GM12873 (cell line): ENCODE measurements around the gene EIF4E3.

Experiments
- TF ChIP-seq, protein P1 (sequence below): IDR thresholded peaks from 2 replicates; pipeline ENCODE4 v1.5.1; 2012; ENCODE audit warnings: low read depth, mild to moderate bottlenecking, moderate library complexity, low read length, control low read depth; ENCODE audit not compliant: insufficient read depth; ENCODE audit errors: missing control alignments

The EIF4E3 gene

DNA sequence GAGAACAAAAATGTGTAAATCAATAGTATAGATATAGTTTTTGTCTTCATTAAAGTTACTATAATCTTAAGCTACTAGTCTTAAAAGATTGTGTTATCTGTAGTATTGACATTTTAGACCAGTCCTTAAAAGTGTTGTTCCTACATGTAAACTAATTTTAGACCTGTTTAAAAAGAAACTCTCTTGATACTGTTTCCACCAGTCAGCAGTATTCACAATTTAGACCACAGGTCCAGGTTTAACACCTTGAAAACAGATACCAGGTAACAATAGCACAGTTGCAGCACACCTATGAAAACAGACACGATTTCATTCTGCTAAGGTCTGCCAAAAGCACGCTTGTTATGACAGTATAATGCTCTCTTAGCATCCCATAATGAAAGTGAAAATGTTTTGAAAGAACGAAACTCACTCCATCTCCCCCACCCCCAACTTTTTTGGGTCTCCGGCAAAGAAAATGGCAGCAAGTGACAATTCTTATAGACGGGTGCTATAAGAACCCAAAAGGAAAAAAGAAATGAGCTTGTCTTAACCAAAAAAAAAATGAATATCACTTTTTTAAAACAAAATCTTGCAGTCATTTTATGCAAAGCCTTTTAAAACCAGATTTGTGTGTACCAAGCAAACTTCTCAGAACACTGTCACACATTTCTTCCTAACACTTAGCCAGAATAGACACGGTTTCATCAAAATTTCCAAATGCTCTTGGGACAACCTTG lies 1.6 kb downstream of the EIF4E3 start:
- TF ChIP-seq, protein P1, sequence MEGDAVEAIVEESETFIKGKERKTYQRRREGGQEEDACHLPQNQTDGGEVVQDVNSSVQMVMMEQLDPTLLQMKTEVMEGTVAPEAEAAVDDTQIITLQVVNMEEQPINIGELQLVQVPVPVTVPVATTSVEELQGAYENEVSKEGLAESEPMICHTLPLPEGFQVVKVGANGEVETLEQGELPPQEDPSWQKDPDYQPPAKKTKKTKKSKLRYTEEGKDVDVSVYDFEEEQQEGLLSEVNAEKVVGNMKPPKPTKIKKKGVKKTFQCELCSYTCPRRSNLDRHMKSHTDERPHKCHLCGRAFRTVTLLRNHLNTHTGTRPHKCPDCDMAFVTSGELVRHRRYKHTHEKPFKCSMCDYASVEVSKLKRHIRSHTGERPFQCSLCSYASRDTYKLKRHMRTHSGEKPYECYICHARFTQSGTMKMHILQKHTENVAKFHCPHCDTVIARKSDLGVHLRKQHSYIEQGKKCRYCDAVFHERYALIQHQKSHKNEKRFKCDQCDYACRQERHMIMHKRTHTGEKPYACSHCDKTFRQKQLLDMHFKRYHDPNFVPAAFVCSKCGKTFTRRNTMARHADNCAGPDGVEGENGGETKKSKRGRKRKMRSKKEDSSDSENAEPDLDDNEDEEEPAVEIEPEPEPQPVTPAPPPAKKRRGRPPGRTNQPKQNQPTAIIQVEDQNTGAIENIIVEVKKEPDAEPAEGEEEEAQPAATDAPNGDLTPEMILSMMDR, result no peak

DNA sequence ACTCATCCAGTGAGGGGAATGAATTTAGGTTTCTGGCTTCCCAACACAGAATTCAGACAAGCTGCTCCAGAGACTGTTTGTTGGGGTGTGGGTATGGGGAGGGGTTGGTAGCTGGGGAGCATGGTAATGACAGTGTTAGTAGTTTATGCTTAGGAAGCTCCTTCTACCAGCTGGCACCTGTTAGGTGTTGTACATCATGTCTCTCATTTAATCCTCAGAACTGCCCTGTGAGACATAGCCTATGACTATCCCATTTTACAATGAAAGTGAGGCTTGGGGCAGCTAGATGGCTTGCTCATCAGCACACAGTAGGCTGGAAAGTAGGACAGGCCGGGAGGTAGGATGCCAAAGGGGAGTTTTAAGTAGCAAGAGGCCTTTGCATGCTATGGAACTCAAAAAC lies 2.5 kb downstream of the EIF4E3 start:
- TF ChIP-seq, protein P1, result no peak

DNA sequence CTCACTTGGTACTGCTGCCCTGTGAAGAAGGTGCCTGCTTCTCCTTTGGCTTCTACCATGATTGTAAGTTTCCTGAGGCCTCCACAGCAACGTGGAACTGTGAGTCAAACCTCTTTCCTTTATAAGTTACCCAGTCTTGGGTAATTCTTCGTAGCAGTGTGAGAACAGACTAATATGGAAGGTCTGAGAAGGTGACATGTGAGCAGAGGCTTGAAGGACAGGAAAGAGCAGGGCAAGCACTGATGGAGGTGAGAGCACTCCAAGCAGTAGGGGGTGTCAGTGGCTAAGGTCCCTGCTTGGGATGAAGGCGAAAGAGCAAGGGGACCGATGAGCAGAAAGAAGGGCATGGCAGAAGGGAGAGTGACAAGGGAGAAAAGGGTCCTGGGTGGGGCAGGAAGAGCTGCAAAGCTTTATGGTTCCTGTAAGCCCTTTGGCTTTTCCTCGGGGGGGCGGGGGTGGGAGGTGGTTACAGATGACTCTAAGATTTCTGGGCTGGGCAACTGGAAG lies 3.5 kb downstream of the EIF4E3 start:
- TF ChIP-seq, protein P1, result no peak

DNA sequence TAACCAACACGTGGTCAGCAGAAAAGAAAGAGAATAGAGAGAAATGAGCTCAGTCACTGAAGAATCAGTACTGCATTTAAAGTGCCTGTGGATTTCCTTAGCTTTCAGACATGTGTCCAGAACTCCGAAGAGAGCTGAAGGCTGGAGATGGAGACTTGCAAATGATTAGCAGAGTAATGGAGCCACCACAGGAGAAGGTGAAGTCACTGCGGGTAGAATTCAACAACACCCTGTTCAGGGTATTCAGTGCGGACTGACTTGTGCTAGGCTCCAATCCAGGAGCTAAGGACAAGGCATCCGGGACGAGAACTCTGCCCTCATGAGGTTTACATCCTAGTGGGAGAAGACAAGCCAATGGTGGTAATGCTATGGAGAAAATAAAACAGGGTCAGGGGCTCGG lies 4.2 kb downstream of the EIF4E3 start:
- TF ChIP-seq, protein P1, result no peak

DNA sequence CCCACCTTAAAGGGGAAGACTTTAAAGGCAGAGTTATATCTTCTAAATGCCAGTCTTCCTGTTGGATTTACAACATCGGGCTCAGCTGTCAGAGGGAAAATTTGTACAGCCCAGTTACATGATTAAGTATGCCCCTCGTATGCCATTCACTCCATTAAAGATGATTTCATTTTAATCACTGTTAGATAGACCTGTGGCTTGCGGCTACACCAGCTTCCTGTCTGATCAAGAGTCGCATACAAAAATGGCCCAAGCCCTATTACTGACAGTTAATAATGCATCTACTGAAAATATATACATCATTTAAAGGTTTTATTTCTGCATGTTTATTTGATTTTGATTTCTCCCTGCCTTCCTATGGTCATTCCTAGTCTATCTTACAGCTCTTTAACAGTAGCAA lies 7.1 kb downstream of the EIF4E3 start:
- TF ChIP-seq, protein P1, result no peak

DNA sequence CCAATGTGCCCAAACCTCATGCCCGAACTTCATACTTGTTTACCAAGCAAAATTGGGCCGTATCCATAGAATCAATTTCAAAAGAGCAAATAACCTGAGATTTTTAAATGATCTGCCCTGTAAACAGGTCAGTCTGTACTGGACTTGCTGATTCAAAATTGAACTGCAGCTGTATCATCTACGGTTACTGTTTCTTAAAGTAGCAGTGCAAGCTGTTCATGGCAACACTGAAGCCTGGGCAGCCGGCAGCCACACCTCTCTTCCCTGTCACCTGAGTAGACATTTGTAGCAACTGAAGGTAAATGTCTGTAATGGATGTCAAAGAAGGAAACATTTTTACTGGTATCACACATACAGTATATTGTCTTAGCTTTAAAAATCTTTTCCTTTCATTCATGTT lies 10.6 kb downstream of the EIF4E3 start:
- TF ChIP-seq, protein P1, result no peak

DNA sequence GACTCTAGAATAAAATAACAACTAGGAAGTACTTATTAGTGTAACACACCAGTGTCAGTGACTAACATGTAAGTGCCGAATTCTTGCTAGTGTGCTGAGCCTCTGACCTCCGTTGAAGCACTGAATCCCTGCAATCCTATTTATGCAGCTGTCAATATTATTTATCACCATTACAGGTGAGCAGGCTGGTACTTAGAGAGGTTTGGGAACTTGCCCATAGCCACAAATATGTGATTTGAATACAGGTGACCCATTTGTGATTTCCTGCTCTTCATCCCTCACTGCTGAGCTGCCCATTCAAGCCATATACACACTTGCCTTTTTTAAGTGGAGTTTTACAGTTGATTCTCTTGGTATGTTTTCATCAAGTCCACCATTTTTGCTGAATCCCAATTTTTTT lies 12.2 kb downstream of the EIF4E3 start:
- TF ChIP-seq, protein P1, result no peak
